A549 (cell line): Measurements from ENCODE around the gene ACADVL. TPM values are rescaled to one million over a fixed set of nuclear protein-coding genes. Genes with fewer than 3 reads are reported as not detected.
A peak's percentile ranks its signal among the peaks of the same experiment; 100 is the strongest.

Experiments
- BHLHE40 ChIP-seq: IDR thresholded peaks from 2 replicates; pipeline ENCODE4 v1.6.1; 2012; ENCODE audit warnings: low read depth, low read length, inconsistent platforms
- CEBPB ChIP-seq, 2 experiments: fragments of >200 bp in 1 of 2; sonication (Bioruptor Twin) in 1 of 2; formaldehyde crosslinking in 1 of 2; IDR thresholded peaks; 2 replicates each; pipeline ENCODE4 v1.6.1; 2012 to 2016
- CHD2 ChIP-seq: fragments of 150-350 bp; IDR thresholded peaks from 2 replicates; pipeline ENCODE4 v1.6.1; 2014; ENCODE audit warnings: low read length; ENCODE audit not compliant: partially characterized antibody
- EHF ChIP-seq: fragments of 250-450 bp; sonication (Bioruptor Pico); IDR thresholded peaks from 2 replicates; pipeline ENCODE4 v1.5.0; 2020; ENCODE audit warnings: mild to moderate bottlenecking
- EHMT2 ChIP-seq: fragments of 200-600 bp; sonication (generic); IDR thresholded peaks from 2 replicates; pipeline ENCODE4 v1.6.1; 2016; ENCODE audit warnings: antibody characterized with exemption, low read depth, mild to moderate bottlenecking, moderate library complexity
- ESRRA ChIP-seq: fragments of 150-350 bp; IDR thresholded peaks from 2 replicates; pipeline ENCODE4 v1.6.1; 2014; ENCODE audit warnings: mild to moderate bottlenecking, low read length, borderline replicate concordance
- FOSL2 ChIP-seq, 2 experiments: fragments of 450-650 bp in 1 of 2; fragments of >200 bp in 1 of 2; sonication (Bioruptor Twin) in 1 of 2; formaldehyde crosslinking; IDR thresholded peaks; 2 replicates each; pipeline versions ENCODE4 v1.5.0 to v1.6.1; 2016 to 2020; ENCODE audit warnings: mild to moderate bottlenecking in 1 of 2, moderate library complexity in 1 of 2
- GATA3 ChIP-seq: IDR thresholded peaks from 2 replicates; pipeline ENCODE4 v1.6.1; 2012; ENCODE audit warnings: borderline replicate concordance
- HDAC2 ChIP-seq: fragments of 200-600 bp; sonication (generic); IDR thresholded peaks from 2 replicates; pipeline ENCODE4 v1.6.1; 2016
- HOXB5 ChIP-seq: fragments of 250-450 bp; sonication (Bioruptor Pico); IDR thresholded peaks from 2 replicates; pipeline ENCODE4 v1.5.0; 2020; ENCODE audit warnings: mild to moderate bottlenecking, moderate library complexity
- JUNB ChIP-seq: fragments of >200 bp; sonication (Bioruptor Twin); formaldehyde crosslinking; IDR thresholded peaks from 2 replicates; pipeline ENCODE4 v1.6.1; 2016
- KDM1A ChIP-seq: fragments of 200-600 bp; sonication (generic); IDR thresholded peaks from 2 replicates; pipeline ENCODE4 v1.6.1; 2016; ENCODE audit warnings: low read depth, mild to moderate bottlenecking
- KDM5A ChIP-seq: fragments of 200-600 bp; sonication (generic); IDR thresholded peaks from 2 replicates; pipeline ENCODE4 v1.6.1; 2016; ENCODE audit warnings: antibody characterized with exemption, mild to moderate bottlenecking
- MYC ChIP-seq: IDR thresholded peaks from 2 replicates; pipeline ENCODE4 v1.6.1; 2012; ENCODE audit warnings: mild to moderate bottlenecking, inconsistent platforms, low read length, improper control_type of control experiment, borderline replicate concordance
- PHF8 ChIP-seq: fragments of 200-600 bp; sonication (generic); IDR thresholded peaks from 2 replicates; pipeline ENCODE4 v1.6.1; 2016; ENCODE audit warnings: low read depth, mild to moderate bottlenecking, antibody characterized with exemption, moderate library complexity, borderline replicate concordance
- POLR2A ChIP-seq: IDR thresholded peaks from 2 replicates; pipeline ENCODE4 v1.6.1; 2012; ENCODE audit warnings: mild to moderate bottlenecking, low read length
- POLR2AphosphoS2 ChIP-seq: conservative IDR thresholded peaks from 2 replicates; pipeline ENCODE4 v1.6.1; 2012; ENCODE audit warnings: low read length, improper control_type of control experiment, inconsistent platforms
- RAD21 ChIP-seq, 2 experiments: fragments of >200 bp in 1 of 2; sonication (Bioruptor Twin) in 1 of 2; formaldehyde crosslinking in 1 of 2; IDR thresholded peaks in 1 of 2; conservative IDR thresholded peaks in 1 of 2; 2 replicates in 1 of 2; 3 replicates in 1 of 2; pipeline ENCODE4 v1.6.1; 2012 to 2018; ENCODE audit warnings: inconsistent platforms in 1 of 2
- RARB ChIP-seq: fragments of 250-450 bp; sonication (Bioruptor Pico); IDR thresholded peaks from 2 replicates; pipeline ENCODE4 v1.8.0; 2021; ENCODE audit warnings: mild to moderate bottlenecking, moderate library complexity
- RFX5 ChIP-seq: fragments of 450-650 bp; IDR thresholded peaks from 2 replicates; pipeline ENCODE4 v1.7.1; 2014; ENCODE audit warnings: antibody characterized with exemption, mild to moderate bottlenecking, moderate library complexity
- SREBF2 ChIP-seq: fragments of 450-650 bp; IDR thresholded peaks from 2 replicates; pipeline ENCODE4 v1.6.1; 2014; ENCODE audit warnings: mild to moderate bottlenecking, moderate library complexity
- ZC3H11A ChIP-seq: fragments of 450-650 bp; IDR thresholded peaks from 2 replicates; pipeline ENCODE4 v1.6.1; 2014; ENCODE audit warnings: antibody characterized with exemption, mild to moderate bottlenecking
- ZFP36 ChIP-seq: fragments of 450-650 bp; IDR thresholded peaks from 2 replicates; pipeline ENCODE4 v1.6.1; 2014; ENCODE audit warnings: borderline replicate concordance; ENCODE audit not compliant: partially characterized antibody
- polyA plus RNA-seq, 4 experiments: library from polyadenylated mRNA; depleted of rRNA in 3 of 4; stranded (reverse); fragments of >200 nt; fragmentation: RNase III in 1 of 4; extraction: RNeasy Plus Mini Kit Qiagen cat#74134 plus additional on column Dnase treatment in 1 of 4; gene quantifications; 2 replicates in 3 of 4; 3 replicates in 1 of 4; pipeline ENCODE4 v1.2.3, GENCODE V29; 2011 to 2017
- TF ChIP-seq, protein P1 (sequence below): fragments of 250-450 bp; sonication (Bioruptor Pico); IDR thresholded peaks from 2 replicates; pipeline ENCODE4 v1.5.0; 2020; ENCODE audit warnings: low read depth, mild to moderate bottlenecking, moderate library complexity
- TF ChIP-seq, protein P2 (sequence below): fragments of 450-650 bp; IDR thresholded peaks from 2 replicates; pipeline ENCODE4 v1.6.1; 2014; ENCODE audit warnings: antibody characterized with exemption
- TF ChIP-seq, protein P3 (sequence below): fragments of >200 bp; sonication (Bioruptor Twin); formaldehyde crosslinking; IDR thresholded peaks from 3 replicates; pipeline ENCODE4 v1.5.1; 2016
- TF ChIP-seq, protein P4 (sequence below): IDR thresholded peaks from 2 replicates; pipeline ENCODE4 v1.6.1; 2012
- TF ChIP-seq, protein P5 (sequence below): fragments of >200 bp; sonication (Bioruptor Twin); formaldehyde crosslinking; IDR thresholded peaks from 3 replicates; pipeline ENCODE4 v1.6.1; 2016
- TF ChIP-seq, protein P6 (sequence below): IDR thresholded peaks from 2 replicates; pipeline ENCODE4 v1.6.1; 2012; ENCODE audit warnings: low read depth, borderline replicate concordance
- TF ChIP-seq, protein P7 (sequence below): fragments of 200-600 bp; sonication (generic); IDR thresholded peaks from 2 replicates; pipeline ENCODE4 v1.6.1; 2016; ENCODE audit warnings: antibody characterized with exemption, mild to moderate bottlenecking, moderate library complexity
- TF ChIP-seq, protein P8 (sequence below): fragments of >200 bp; sonication (Bioruptor Twin); formaldehyde crosslinking; IDR thresholded peaks from 2 replicates; pipeline ENCODE4 v1.6.1; 2016

The ACADVL gene
- polyA plus RNA-seq, 2 of the 4 experiments (the other 2 are of a cell fraction) = 238 to 425 TPM

DNA sequence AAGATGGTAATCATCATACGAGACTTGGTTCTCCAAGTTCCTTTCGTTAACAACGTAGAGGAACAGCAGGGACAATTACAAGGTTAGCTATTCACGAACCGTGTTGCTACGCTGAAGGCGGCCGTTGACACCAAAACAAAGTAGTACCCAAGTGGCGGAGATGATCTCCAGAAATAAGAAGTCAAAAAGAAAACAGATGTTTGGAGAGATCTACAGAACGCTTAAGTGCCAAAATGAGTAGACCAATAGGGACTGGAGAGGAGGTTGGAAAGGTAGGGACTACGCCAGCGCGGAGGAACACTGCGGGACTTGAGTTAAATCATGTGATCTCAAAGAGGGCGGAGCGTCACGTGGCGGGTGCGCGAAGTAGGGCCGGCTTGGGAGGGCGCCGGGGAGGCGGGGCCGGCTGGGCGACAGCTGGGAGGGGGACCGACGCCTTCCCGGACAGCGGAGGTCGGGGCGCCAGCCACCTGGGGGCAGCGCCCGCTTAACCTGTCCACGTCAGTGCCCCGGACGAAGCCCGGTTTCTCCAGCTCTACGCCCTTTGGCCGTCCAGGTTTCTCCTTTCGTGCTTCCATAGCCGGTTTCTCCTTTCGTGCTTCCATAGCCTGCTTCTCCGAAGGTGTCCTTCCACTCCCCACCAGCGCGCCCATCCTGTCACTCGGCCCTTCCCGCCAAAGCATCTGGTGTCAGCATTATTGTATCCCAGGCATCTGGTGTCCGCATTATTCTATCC, 23.1 kb downstream of the ACADVL start (continued):
- TF ChIP-seq CHD2 (peak; percentile 84), POLR2AphosphoS2 (peak; percentile 65; the same call in 1 of the 2 replicates), RFX5 (no peak; the same call in 1 of the 2 replicates), HDAC2 (0 out of 2 replicates have a peak, but pooled peaks have one; percentile 17), HOXB5 (CRISPR knock-in tag) (no peak; the same call in 1 of the 2 replicates), RARB (0 out of 2 replicates have a peak, but pooled peaks have one; percentile 48), ZC3H11A (no peak), ZFP36 (peak; percentile 24), FOSL2 (IDR thresholded peaks at IDR 0.05) (no peak), FOSL2 (CRISPR knock-in tag; IDR thresholded peaks at IDR 0.05) (peak; percentile 42), RAD21 (conservative IDR thresholded peaks at IDR 0.05 in 1 of 2, IDR thresholded peaks at IDR 0.05 in 1 of 2) (no peak), CEBPB (IDR thresholded peaks at IDR 0.05) (peak in 1 of 2 experiments; percentile 26; a peak in 1 of 4 replicates), EHF (CRISPR knock-in tag) (no peak), KDM1A (no peak), MYC (peak; percentile 60; the same call in 1 of the 2 replicates), BHLHE40 (peak; percentile 62), GATA3 (peak; percentile 57; the same call in 1 of the 2 replicates), EHMT2 (no peak), PHF8 (0 out of 2 replicates have a peak, but pooled peaks have one; percentile 19), POLR2A (0 out of 2 replicates have a peak, but pooled peaks have one; percentile 20), JUNB (no peak), SREBF2 (no peak), KDM5A (peak; percentile 74), ESRRA (0 out of 2 replicates have a peak, but pooled peaks have one; percentile 21)
- TF ChIP-seq, protein P1, sequence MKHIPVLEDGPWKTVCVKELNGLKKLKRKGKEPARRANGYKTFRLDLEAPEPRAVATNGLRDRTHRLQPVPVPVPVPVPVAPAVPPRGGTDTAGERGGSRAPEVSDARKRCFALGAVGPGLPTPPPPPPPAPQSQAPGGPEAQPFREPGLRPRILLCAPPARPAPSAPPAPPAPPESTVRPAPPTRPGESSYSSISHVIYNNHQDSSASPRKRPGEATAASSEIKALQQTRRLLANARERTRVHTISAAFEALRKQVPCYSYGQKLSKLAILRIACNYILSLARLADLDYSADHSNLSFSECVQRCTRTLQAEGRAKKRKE (CRISPR knock-in tag) = 0 out of 2 replicates have a peak, but pooled peaks have one; percentile 1
- TF ChIP-seq, protein P2, sequence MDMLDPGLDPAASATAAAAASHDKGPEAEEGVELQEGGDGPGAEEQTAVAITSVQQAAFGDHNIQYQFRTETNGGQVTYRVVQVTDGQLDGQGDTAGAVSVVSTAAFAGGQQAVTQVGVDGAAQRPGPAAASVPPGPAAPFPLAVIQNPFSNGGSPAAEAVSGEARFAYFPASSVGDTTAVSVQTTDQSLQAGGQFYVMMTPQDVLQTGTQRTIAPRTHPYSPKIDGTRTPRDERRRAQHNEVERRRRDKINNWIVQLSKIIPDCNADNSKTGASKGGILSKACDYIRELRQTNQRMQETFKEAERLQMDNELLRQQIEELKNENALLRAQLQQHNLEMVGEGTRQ = peak; percentile 99
- TF ChIP-seq, protein P3, sequence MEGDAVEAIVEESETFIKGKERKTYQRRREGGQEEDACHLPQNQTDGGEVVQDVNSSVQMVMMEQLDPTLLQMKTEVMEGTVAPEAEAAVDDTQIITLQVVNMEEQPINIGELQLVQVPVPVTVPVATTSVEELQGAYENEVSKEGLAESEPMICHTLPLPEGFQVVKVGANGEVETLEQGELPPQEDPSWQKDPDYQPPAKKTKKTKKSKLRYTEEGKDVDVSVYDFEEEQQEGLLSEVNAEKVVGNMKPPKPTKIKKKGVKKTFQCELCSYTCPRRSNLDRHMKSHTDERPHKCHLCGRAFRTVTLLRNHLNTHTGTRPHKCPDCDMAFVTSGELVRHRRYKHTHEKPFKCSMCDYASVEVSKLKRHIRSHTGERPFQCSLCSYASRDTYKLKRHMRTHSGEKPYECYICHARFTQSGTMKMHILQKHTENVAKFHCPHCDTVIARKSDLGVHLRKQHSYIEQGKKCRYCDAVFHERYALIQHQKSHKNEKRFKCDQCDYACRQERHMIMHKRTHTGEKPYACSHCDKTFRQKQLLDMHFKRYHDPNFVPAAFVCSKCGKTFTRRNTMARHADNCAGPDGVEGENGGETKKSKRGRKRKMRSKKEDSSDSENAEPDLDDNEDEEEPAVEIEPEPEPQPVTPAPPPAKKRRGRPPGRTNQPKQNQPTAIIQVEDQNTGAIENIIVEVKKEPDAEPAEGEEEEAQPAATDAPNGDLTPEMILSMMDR = no peak
- TF ChIP-seq, protein P4, sequence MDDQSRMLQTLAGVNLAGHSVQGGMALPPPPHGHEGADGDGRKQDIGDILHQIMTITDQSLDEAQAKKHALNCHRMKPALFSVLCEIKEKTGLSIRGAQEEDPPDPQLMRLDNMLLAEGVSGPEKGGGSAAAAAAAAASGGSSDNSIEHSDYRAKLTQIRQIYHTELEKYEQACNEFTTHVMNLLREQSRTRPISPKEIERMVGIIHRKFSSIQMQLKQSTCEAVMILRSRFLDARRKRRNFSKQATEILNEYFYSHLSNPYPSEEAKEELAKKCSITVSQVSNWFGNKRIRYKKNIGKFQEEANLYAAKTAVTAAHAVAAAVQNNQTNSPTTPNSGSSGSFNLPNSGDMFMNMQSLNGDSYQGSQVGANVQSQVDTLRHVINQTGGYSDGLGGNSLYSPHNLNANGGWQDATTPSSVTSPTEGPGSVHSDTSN = peak; percentile 99
- TF ChIP-seq, protein P5, sequence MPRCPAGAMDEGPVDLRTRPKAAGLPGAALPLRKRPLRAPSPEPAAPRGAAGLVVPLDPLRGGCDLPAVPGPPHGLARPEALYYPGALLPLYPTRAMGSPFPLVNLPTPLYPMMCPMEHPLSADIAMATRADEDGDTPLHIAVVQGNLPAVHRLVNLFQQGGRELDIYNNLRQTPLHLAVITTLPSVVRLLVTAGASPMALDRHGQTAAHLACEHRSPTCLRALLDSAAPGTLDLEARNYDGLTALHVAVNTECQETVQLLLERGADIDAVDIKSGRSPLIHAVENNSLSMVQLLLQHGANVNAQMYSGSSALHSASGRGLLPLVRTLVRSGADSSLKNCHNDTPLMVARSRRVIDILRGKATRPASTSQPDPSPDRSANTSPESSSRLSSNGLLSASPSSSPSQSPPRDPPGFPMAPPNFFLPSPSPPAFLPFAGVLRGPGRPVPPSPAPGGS = no peak
- TF ChIP-seq, protein P6, sequence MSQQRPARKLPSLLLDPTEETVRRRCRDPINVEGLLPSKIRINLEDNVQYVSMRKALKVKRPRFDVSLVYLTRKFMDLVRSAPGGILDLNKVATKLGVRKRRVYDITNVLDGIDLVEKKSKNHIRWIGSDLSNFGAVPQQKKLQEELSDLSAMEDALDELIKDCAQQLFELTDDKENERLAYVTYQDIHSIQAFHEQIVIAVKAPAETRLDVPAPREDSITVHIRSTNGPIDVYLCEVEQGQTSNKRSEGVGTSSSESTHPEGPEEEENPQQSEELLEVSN = peak; percentile 70
- TF ChIP-seq, protein P7, sequence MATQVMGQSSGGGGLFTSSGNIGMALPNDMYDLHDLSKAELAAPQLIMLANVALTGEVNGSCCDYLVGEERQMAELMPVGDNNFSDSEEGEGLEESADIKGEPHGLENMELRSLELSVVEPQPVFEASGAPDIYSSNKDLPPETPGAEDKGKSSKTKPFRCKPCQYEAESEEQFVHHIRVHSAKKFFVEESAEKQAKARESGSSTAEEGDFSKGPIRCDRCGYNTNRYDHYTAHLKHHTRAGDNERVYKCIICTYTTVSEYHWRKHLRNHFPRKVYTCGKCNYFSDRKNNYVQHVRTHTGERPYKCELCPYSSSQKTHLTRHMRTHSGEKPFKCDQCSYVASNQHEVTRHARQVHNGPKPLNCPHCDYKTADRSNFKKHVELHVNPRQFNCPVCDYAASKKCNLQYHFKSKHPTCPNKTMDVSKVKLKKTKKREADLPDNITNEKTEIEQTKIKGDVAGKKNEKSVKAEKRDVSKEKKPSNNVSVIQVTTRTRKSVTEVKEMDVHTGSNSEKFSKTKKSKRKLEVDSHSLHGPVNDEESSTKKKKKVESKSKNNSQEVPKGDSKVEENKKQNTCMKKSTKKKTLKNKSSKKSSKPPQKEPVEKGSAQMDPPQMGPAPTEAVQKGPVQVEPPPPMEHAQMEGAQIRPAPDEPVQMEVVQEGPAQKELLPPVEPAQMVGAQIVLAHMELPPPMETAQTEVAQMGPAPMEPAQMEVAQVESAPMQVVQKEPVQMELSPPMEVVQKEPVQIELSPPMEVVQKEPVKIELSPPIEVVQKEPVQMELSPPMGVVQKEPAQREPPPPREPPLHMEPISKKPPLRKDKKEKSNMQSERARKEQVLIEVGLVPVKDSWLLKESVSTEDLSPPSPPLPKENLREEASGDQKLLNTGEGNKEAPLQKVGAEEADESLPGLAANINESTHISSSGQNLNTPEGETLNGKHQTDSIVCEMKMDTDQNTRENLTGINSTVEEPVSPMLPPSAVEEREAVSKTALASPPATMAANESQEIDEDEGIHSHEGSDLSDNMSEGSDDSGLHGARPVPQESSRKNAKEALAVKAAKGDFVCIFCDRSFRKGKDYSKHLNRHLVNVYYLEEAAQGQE = peak; percentile 39; the same call in 1 of the 2 replicates
- TF ChIP-seq, protein P8, sequence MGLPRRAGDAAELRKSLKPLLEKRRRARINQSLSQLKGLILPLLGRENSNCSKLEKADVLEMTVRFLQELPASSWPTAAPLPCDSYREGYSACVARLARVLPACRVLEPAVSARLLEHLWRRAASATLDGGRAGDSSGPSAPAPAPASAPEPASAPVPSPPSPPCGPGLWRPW = no peak
